Peyer's patch (tissue), 4 donors: Measurements from ENCODE around the gene NAPG.
"Not testable (repeated sequence)": the region's sequence is repeated elsewhere in the genome, so short reads cannot be mapped to it uniquely, and the experiment has no call there.

Experiments used
- POLR2A ChIP-seq, 2 donors: fragments of 450-650 bp; IDR thresholded peaks; one replicate each; pipeline ENCODE4 v1.5.1; 2017; ENCODE audit warnings: antibody characterized with exemption in 2 of 2, mild to moderate bottlenecking in 2 of 2, moderate library complexity in 2 of 2
- TF ChIP-seq, protein P1 (sequence below), 6 experiments: fragments of 450-650 bp in 4 of 6; fragments of 200-600 bp in 2 of 6; sonication (generic) in 1 of 6; IDR thresholded peaks; one replicate each; pipeline ENCODE4 v1.5.1; 2017 to 2019; ENCODE audit warnings: antibody characterized with exemption in 6 of 6, mild to moderate bottlenecking in 3 of 6, moderate library complexity in 1 of 6

DNA sequence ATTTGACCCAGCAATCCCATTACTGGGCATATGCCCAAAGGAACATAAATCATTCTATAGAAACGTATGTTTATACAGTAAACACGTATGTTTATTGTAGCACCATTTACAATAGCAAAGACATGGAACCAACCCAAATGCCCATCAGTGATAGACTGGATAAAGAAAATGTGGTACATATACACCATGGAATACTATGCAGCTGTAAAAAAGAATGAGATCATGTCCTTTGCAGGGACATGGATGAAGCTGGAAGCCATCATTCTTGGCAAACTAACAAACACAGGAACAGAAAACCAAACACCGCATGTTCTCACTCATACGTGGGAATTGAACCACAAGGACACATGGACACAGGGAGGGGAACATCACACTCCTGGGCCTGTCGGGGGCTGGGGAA, 13.3 kb downstream of the NAPG start:
- not testable (repeated sequence) for TF ChIP-seq POLR2A (IDR thresholded peaks at IDR 0.05)
- TF ChIP-seq, protein P1, sequence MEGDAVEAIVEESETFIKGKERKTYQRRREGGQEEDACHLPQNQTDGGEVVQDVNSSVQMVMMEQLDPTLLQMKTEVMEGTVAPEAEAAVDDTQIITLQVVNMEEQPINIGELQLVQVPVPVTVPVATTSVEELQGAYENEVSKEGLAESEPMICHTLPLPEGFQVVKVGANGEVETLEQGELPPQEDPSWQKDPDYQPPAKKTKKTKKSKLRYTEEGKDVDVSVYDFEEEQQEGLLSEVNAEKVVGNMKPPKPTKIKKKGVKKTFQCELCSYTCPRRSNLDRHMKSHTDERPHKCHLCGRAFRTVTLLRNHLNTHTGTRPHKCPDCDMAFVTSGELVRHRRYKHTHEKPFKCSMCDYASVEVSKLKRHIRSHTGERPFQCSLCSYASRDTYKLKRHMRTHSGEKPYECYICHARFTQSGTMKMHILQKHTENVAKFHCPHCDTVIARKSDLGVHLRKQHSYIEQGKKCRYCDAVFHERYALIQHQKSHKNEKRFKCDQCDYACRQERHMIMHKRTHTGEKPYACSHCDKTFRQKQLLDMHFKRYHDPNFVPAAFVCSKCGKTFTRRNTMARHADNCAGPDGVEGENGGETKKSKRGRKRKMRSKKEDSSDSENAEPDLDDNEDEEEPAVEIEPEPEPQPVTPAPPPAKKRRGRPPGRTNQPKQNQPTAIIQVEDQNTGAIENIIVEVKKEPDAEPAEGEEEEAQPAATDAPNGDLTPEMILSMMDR (IDR thresholded peaks at IDR 0.05), result not testable (repeated sequence)
